Retina (tissue), 1 donor: ENCODE data around the gene MED31.
"Not testable (repeated sequence)": the region's sequence is repeated elsewhere in the genome, so short reads cannot be mapped to it uniquely, and the experiment has no call there.

Experiments
- DNase-seq: peaks from one replicate; pipeline ENCODE4 v3.0.0-alpha.2; 2016

MED31 gene

GRCh38 chr17:6676802-6677157 is 25.4 kb upstream of the MED31 start:
- DNase-seq, result no peak

GRCh38 chr17:6675201-6675825 is 23.9 kb upstream of the MED31 start:
- no peak for DNase-seq

- DNase-seq, result no peak
Measured at GRCh38 chr17:6674586-6674985, 23.2 kb upstream of the MED31 start.

GRCh38 chr17:6671431-6671830 is 20.0 kb upstream of the MED31 start:
- DNase-seq, result no peak

GRCh38 chr17:6670999-6671398 is 19.6 kb upstream of the MED31 start:
- DNase-seq, result no peak

GRCh38 chr17:6670571-6670970 is 19.2 kb upstream of the MED31 start:
- no peak for DNase-seq

- no peak for DNase-seq
Measured at GRCh38 chr17:6669479-6670212, 18.2 kb upstream of the MED31 start.

GRCh38 chr17:6668727-6669425 is 17.5 kb upstream of the MED31 start:
- no peak for DNase-seq

- DNase-seq, result no peak
Measured at GRCh38 chr17:6668219-6668618, 16.8 kb upstream of the MED31 start.

- no peak for DNase-seq
Measured at GRCh38 chr17:6667516-6667915, 16.1 kb upstream of the MED31 start.

GRCh38 chr17:6666557-6666956 is 15.2 kb upstream of the MED31 start:
- no peak for DNase-seq

- DNase-seq, result peak; percentile 76
Measured at GRCh38 chr17:6666077-6666521, 14.7 kb upstream of the MED31 start.

- not testable (repeated sequence) for DNase-seq
Measured at GRCh38 chr17:6663200-6663599, 11.8 kb upstream of the MED31 start.

- DNase-seq, result no peak
Measured at GRCh38 chr17:6661464-6661848, 10.1 kb upstream of the MED31 start.

- DNase-seq, result no peak
Measured at GRCh38 chr17:6660805-6661463, 9.5 kb upstream of the MED31 start.

- DNase-seq, result no peak
Measured at GRCh38 chr17:6660101-6660500, 8.7 kb upstream of the MED31 start.

- DNase-seq, result not testable (repeated sequence)
Measured at GRCh38 chr17:6658411-6658810, 7.0 kb upstream of the MED31 start.

- no peak for DNase-seq
Measured at GRCh38 chr17:6657633-6658287, 6.4 kb upstream of the MED31 start.

GRCh38 chr17:6656797-6657632 is 5.6 kb upstream of the MED31 start:
- DNase-seq, result peak; percentile 53

GRCh38 chr17:6655732-6656361 is 4.4 kb upstream of the MED31 start:
- not testable (repeated sequence) for DNase-seq
